HG02571 (cell line): ENCODE measurements around the gene SSBP1.
"Not testable (repeated sequence)": the region's sequence is repeated elsewhere in the genome, so short reads cannot be mapped to it uniquely, and the experiment has no call there.

Source experiments
- ATAC-seq: cut with Tn5 transposase; IDR thresholded peaks from one replicate; pipeline ENCODE4 v1.9.1; 2021; ENCODE audit warnings: mild to moderate bottlenecking, moderate library complexity; ENCODE audit not compliant: unreplicated experiment

The SSBP1 gene

DNA sequence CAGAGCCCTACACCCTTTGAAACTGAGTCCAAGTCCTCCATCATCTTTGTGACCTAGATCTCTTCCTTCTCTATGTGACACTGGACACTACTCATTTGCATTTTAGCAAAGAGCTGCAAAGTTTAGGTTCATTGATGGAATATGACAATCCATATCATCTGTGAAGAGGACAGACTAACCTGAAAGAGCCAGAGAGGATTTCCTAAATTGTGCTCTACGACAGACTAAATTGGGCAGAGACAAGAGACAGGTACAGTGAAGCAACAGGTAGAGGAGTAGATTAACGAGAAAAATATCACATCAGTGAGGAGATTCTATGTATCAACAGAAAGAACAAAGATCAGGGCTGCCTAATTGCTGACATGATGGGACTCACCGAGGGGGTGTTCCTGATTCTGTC, 25.6 kb downstream of the SSBP1 start, which contains the start of gene TAS2R3:
Gene TAS2R3, plus strand, starts transcription at position 301 of the 400 bp plus-strand sequence. Its CDS starts 62 bp downstream, at position 363.
- no peak for ATAC-seq

DNA sequence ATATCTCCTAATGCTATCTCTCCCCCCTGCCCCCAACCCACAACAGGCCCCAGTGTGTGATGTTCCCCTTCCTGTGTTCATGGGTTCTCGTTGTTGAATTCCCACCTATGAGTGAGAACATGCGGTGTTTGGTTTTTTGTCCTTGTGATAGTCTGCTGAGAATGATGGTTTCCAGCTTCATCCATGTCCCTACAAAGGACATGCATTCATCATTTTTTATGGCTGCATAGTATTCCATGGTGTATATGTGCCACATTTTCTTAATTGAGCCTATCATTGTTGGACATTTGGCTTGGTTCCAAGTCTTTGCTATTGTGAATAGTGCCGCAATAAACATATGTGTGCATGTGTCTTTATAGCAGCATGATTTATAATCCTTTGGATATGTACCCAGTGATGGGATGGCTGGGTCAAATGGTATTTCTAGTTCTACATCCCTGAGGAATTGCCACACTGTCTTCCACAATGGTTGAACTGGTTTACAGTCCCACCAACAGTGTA, 32.0 kb downstream of the SSBP1 start:
- ATAC-seq: not testable (repeated sequence)

DNA sequence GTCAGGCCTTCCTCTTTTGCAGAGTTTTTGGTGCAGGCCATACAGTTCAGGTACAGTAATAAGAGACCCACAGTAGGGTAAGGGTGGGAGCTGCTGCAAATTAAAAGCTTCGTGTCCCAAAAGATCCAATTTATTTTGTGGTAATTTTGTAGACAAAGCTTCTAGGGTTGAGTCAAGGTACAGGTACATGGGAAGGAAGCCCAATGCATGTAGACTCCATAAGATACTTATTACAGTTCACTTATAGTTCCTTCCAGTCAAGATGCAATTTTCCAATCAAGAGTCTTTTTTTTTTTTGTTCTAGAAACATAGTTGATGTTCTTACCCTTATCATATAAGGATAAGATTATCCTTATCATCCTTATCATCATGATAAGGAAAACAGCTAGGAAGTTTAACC, 38.2 kb downstream of the SSBP1 start, which contains the start of gene TAS2R4:
Gene TAS2R4, plus strand, starts transcription at position 301 of the 400 bp plus-strand sequence. CDS start 1,815 bp downstream, outside the sequence.
- ATAC-seq: no peak

DNA sequence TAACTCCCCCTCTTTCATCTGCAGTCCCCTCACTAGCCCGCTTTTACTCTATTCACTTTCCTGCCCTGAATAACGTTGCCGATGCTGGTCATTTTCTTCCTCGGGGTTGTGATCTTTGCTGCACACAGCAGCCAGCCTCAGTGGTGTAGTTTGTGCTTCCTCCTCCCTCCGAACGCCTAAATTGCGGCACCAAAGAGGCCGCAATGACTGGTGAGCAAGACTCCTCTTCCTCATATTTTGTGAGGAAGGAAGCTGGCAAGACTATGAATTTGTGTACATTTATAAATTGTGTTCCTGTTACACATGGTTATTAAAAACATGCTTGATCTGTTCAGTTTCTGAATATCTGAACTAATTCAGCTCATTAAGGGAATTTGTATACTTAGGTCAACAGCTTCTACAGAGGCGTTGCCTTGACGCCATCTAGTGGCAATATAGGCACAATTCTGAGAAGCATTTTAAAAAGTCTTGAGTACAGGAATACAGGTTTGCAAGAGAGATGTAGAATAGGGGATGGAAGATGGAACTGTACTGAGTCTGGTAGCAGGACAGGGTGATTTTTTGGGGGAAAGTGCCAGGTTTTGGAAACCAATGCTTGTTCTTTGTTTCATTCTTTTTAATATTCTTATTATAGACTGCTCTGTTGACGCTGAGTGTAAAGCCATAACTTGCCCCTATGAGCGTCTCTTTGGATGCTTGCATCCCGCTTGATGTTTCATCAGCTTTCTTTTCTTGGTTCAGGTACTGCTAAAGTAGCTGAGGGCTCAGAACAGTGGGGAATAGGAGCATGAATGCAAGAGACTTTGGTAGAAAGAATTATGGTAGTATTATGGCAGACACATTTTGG, 47.8 kb downstream of the SSBP1 start:
- no peak for ATAC-seq

DNA sequence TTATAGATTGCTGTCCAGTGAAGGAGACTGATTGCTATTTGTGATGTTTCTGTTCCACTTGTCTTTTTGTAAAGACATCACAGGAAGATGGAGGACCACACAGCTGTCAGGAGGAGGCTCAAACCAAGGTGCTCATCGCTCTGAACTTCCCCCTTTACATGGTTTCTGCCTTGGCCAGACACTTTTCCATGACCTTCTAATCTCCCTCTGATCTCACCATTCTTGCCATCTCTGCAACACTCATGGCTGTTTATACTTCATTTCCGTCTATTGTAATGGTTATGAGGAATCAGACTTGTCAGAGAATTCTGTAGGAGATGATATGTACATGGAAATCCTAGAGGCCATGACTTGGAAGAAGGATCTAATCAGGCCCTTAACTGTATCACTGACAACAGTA, 50.1 kb downstream of the SSBP1 start:
- ATAC-seq: no peak

DNA sequence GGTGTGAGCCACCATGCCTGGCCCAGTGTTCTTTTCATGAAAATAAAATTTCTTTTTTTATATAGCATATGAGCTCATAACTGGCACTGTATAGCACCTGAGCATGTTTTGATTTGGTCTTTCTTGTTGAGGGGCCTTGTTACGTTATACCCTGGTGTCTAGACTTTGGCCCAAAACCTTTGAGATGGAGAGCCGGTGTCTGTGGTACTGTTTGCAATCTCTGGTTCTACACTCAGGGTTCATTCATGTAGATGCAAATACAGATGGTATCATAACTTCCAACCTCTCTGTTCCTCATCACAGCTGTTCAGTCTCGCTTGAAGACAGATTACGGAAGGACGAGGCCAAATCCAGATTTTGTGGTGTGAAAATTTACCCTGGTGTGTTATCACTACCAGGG, 51.8 kb downstream of the SSBP1 start, which contains the start of gene TAS2R5:
Gene TAS2R5, plus strand, starts transcription at position 301 of the 400 bp plus-strand sequence. CDS start 145 bp downstream, outside the sequence.
- no peak for ATAC-seq

DNA sequence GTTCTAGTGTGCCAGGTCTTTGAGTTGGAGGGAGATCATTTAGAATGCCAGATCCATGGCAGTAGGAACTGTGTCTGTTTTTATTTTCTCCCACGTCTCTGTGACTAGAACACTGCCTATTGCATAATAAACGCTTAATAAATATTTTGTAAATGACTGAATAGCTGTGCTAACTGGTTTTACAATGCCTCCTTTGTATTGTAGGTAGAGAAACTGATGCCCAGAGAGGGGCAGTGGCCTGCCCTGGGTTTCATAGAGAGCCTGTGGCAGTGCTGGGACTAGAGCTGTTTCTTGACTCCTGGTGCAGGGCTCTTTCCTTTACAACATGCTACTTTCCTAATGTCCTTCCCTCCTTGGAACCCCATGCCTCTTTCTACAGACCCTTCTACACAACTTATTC, 54.4 kb downstream of the SSBP1 start:
- no peak for ATAC-seq
